Measurements from ENCODE around the gene MAS1.

GRCh38 chr6:159902620-159903019, 11.8 kb downstream of the MAS1 start:
- TF ChIP-seq CTCF (optimal IDR thresholded peaks at IDR 0.05 in 1 of 3, IDR thresholded peaks at IDR 0.05 in 1 of 3, conservative IDR thresholded peaks at IDR 0.05 in 1 of 3; ENCODE audit: extremely low read depth in 1 of 3, insufficient read depth in 2 of 3, low read length in 3 of 3) (no peak), EZH2 (IDR thresholded peaks at IDR 0.05; ENCODE audit: low read length) (no peak)
